AG04450 (cell line): ENCODE results near the gene IL36G. TPM values are rescaled to one million over a fixed set of nuclear protein-coding genes. Genes with fewer than 3 reads are reported as not detected.

Experiments
- CTCF ChIA-PET: fragments of 300-600, 350-600 bp; formaldehyde crosslinking; extraction: SDS; loops from one replicate; lab custom pipeline; 2022; ENCODE audit warnings: antibody characterized with exemption, inconsistent platforms; lab: Charles Lee
- POLR2A ChIA-PET: fragments of 350-600 bp; formaldehyde crosslinking; extraction: SDS; loops from one replicate; lab custom pipeline; 2021; ENCODE audit warnings: antibody characterized with exemption, inconsistent platforms; lab: Yijun Ruan, JAX
- DNase-seq: peaks from one replicate; pipeline ENCODE4 v3.0.0-alpha.2; 2011; ENCODE audit warnings: low read depth, low spot score
- H3K27ac ChIP-seq: one replicate; pipeline ENCODE4 v1.5.1; 2012; ENCODE audit warnings: low read depth, low read length, control low read depth
- H3K27me3 ChIP-seq: one replicate; pipeline ENCODE4 v1.6.0; 2012; ENCODE audit warnings: low read length; ENCODE audit not compliant: control insufficient read depth, insufficient read depth
- H3K4me3 ChIP-seq: 2 replicates; pipeline ENCODE4 v1.5.1; 2011; ENCODE audit warnings: mild to moderate bottlenecking, low read depth, low read length, control low read depth
- H3K9me3 ChIP-seq: 2 replicates; pipeline ENCODE4 v1.5.1; 2012; ENCODE audit warnings: low read length; ENCODE audit not compliant: control insufficient read depth, insufficient read depth
- polyA plus RNA-seq: library from polyadenylated mRNA; depleted of rRNA; stranded (reverse); fragments of >200 nt; gene quantifications from 2 replicates; pipeline ENCODE4 v1.2.3, GENCODE V29; 2011
- TF ChIP-seq, protein P1 (sequence below): IDR thresholded peaks from 2 replicates; pipeline ENCODE4 v1.5.1; 2011; ENCODE audit warnings: low read depth, low read length, control low read depth, inconsistent platforms

The IL36G gene
- polyA plus RNA-seq, 1 experiment: not detected

DNA sequence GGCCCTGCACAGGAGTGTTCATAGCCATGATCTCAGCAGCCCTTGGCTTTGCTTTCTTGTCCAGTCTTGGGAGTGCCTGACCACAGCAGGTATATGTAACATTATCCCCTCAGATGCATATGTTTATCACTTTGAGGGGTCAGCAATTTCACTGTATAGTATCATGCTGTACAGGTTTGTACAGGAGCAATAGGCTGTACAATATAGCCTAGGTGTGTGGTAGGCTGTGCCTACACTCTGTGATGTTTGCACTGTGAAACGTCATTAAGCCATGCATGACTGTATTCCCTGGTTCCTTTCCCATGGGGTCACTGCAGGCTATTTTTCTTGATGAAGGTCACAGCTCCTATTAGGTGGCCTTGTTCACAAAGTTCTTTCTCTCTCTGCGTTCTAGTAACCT, 4.7 kb upstream of the IL36G start:
- H3K27ac ChIP-seq: no peak overlapping the region
- TF ChIP-seq, protein P1, sequence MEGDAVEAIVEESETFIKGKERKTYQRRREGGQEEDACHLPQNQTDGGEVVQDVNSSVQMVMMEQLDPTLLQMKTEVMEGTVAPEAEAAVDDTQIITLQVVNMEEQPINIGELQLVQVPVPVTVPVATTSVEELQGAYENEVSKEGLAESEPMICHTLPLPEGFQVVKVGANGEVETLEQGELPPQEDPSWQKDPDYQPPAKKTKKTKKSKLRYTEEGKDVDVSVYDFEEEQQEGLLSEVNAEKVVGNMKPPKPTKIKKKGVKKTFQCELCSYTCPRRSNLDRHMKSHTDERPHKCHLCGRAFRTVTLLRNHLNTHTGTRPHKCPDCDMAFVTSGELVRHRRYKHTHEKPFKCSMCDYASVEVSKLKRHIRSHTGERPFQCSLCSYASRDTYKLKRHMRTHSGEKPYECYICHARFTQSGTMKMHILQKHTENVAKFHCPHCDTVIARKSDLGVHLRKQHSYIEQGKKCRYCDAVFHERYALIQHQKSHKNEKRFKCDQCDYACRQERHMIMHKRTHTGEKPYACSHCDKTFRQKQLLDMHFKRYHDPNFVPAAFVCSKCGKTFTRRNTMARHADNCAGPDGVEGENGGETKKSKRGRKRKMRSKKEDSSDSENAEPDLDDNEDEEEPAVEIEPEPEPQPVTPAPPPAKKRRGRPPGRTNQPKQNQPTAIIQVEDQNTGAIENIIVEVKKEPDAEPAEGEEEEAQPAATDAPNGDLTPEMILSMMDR: no peak
- H3K27me3 ChIP-seq: peaks cover 4% of the 10 kb centered on the region
- ChIA-PET CTCF (no interaction called here), POLR2A (no interaction called here)
- no peak overlapping the region for H3K4me3 ChIP-seq
- no peak for DNase-seq
- no peaks in the 10 kb centered on the region for H3K9me3 ChIP-seq

DNA sequence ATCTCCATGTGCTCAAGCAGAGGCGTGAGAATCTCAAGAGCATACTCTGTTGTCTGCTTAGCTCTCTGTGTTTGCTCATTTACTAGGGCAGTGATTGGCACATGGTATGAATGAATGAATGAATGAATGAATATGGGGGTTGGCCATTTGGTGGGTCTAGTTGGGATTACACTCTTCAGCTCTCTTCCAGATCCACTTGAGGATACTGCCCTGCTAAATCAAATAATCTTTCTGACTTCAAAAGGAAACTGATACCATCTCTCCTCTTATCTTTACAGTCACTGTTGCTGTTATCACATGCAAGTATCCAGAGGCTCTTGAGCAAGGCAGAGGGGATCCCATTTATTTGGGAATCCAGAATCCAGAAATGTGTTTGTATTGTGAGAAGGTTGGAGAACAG, 1.9 kb downstream of the IL36G start:
- H3K27ac ChIP-seq: no peak overlapping the region
- CTCF ChIA-PET: no interaction called here
- DNase-seq: no peak
- H3K4me3 ChIP-seq: no peak overlapping the region
- no peaks in the 10 kb centered on the region for H3K9me3 ChIP-seq
- POLR2A ChIA-PET: no interaction called here
- TF ChIP-seq, protein P1: no peak
- peaks cover 6% of the 10 kb centered on the region for H3K27me3 ChIP-seq

DNA sequence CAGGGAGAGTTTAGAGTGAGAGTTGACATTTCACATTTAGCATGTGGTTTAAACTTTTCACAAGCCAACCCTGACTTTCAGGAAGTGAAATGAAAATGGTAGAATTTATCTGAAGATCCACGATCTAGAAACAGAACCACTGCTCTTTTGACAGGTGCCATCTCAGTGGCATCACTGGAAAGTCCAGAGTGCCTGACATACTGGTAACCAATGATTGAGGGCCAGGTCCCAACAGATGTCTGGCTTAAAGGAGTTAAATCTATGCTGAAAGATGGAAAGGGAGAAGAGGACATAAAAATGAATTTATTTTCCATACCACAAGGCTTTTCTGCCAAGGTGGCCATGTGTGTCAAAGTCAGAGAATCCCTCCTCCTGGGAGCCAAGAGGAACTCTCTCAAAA, 2.7 kb downstream of the IL36G start:
- peaks cover 10% of the 10 kb centered on the region for H3K27me3 ChIP-seq
- POLR2A ChIA-PET: no interaction called here
- CTCF ChIA-PET: no interaction called here
- TF ChIP-seq, protein P1: no peak
- no peak overlapping the region for H3K27ac ChIP-seq
- DNase-seq: no peak
- H3K9me3 ChIP-seq: no peaks in the 10 kb centered on the region
- H3K4me3 ChIP-seq: no peak overlapping the region

DNA sequence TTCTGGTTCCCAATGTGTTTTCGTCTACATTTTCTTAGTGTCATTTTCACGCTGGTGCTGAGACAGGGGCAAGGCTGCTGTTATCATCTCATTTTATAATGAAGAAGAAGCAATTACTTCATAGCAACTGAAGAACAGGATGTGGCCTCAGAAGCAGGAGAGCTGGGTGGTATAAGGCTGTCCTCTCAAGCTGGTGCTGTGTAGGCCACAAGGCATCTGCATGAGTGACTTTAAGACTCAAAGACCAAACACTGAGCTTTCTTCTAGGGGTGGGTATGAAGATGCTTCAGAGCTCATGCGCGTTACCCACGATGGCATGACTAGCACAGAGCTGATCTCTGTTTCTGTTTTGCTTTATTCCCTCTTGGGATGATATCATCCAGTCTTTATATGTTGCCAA, 7.3 kb downstream of the IL36G start:
- Histone ChIP-seq H3K27me3 (peaks cover 4% of the 10 kb centered on the region), H3K9me3 (no peaks in the 10 kb centered on the region), H3K27ac (no peak overlapping the region), H3K4me3 (no peak overlapping the region)
- no peak for DNase-seq
- CTCF ChIA-PET: no interaction called here
- POLR2A ChIA-PET: no interaction called here
- TF ChIP-seq, protein P1: no peak

DNA sequence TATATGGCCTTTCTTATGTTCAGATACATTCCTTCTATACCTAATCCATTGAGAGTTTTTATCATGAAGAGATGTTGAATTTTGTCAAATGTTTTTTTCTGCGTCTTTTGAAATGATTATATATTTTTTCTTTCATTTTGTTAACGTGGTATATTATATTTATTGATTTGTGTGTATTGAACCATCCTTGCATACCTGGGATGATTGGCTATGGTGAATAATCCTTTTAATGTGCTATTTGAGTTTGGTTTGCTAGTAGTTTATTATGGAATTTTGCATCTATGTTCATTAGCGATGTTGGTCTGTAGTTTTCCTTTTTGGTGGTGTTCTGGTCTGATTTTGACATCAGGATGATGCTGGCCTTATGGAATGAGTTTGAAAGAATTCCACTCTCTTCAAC, 11.8 kb downstream of the IL36G start:
- ChIA-PET POLR2A (no interaction called here), CTCF (no interaction called here)
- Histone ChIP-seq H3K4me3 (no peak overlapping the region), H3K9me3 (no peaks in the 10 kb centered on the region), H3K27ac (no peak overlapping the region), H3K27me3 (peaks cover 4% of the 10 kb centered on the region)
- TF ChIP-seq, protein P1: no peak
- DNase-seq: no peak
